ENCODE data around the gene UBE2H.

UBE2H gene

DNA sequence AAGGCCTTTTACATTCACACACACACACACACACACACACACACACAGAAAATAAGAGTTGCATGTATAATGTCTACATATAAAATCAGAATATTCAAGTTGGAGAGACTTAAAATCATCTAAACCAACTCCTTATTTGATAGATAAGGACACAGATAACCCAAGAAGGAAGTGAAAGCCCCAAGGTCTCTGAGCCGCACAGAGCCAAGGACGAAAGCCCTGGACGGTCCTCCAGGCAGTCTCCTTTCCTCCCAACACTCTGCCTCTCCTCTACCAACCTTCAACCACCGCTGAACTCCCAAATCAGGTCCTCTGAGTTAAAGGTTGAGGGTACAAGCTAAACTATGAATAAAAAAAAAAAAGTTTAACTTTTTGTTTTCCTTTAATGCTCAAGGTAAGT, 28.2 kb downstream of the UBE2H start:
- TF ChIP-seq GFI1B (tag by site-specific recombination; IDR thresholded peaks at IDR 0.05) = no peak
- TF ChIP-seq, protein P1, sequence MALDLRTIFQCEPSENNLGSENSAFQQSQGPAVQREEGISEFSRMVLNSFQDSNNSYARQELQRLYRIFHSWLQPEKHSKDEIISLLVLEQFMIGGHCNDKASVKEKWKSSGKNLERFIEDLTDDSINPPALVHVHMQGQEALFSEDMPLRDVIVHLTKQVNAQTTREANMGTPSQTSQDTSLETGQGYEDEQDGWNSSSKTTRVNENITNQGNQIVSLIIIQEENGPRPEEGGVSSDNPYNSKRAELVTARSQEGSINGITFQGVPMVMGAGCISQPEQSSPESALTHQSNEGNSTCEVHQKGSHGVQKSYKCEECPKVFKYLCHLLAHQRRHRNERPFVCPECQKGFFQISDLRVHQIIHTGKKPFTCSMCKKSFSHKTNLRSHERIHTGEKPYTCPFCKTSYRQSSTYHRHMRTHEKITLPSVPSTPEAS (tag by site-specific recombination; IDR thresholded peaks at IDR 0.05) = 0 out of 2 replicates have a peak, but pooled peaks have one; percentile 35

DNA sequence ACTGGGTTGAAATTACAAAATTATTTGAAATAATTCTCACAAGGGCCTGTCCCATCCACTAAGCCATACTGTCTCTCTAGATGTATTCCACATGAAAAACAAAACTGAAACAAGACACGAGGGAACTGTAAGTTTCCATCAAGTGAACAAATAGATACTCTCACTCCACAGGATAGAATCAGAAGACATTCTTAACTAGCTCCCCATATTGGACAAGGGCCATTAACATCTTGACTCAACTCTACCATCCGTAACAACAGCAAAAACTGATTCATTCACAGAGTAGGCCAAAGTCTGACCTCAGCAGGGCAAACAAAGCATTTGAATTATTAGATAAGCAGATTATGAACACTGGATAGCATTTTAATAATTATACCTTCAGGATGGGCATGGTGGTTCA, 29.1 kb downstream of the UBE2H start:
- Histone ChIP-seq H3K36me3 (ENCODE audit: control insufficient read depth in 2 of 2, insufficient read depth in 1 of 2, low read length in 2 of 2) (no peaks in the 10 kb centered on the region), H3K9me3 (ENCODE audit: control insufficient read depth, insufficient read depth, low read depth, low read length) (no peaks in the 10 kb centered on the region), H3K4me3 (ENCODE audit: low read depth, low read length) (no peak overlapping the region), H3K27ac (ENCODE audit: extremely low read depth, low read depth, low read length) (no peak overlapping the region), H3K4me1 (ENCODE audit: control insufficient read depth, insufficient read depth, low read length) (no peaks in the 10 kb centered on the region)
- POLR2A ChIA-PET = no interaction called here
- no peak for TF ChIP-seq ZXDB (tag by site-specific recombination; IDR thresholded peaks at IDR 0.05)
- TF ChIP-seq, protein P2, sequence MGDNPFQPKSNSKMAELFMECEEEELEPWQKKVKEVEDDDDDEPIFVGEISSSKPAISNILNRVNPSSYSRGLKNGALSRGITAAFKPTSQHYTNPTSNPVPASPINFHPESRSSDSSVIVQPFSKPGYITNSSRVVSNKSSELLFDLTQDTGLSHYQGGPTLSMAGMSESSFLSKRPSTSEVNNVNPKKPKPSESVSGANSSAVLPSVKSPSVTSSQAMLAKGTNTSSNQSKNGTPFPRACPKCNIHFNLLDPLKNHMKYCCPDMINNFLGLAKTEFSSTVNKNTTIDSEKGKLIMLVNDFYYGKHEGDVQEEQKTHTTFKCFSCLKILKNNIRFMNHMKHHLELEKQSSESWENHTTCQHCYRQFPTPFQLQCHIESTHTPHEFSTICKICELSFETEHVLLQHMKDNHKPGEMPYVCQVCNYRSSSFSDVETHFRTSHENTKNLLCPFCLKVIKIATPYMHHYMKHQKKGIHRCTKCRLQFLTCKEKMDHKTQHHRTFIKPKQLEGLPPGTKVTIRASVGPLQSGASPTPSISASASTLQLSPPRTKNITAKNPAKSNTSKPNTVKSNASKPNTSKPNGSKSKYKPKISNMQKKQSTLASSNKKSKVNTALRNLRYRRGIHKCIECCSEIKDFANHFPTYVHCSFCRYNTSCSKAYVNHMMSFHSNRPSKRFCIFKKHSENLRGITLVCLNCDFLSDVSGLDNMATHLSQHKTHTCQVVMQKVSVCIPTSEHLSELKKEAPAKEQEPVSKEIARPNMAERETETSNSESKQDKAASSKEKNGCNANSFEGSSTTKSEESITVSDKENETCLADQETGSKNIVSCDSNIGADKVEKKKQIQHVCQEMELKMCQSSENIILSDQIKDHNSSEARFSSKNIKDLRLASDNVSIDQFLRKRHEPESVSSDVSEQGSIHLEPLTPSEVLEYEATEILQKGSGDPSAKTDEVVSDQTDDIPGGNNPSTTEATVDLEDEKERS (tag by site-specific recombination; IDR thresholded peaks at IDR 0.05) = no peak
- no peak for TF ChIP-seq ZNF366 (tag by site-specific recombination; conservative IDR thresholded peaks at IDR 0.05)
- TF ChIP-seq ZNF670 (tag by site-specific recombination; IDR thresholded peaks at IDR 0.05; ENCODE audit: low read depth) = no peak
- no peak for TF ChIP-seq ZNF311 (tag by site-specific recombination; IDR thresholded peaks at IDR 0.05; ENCODE audit: borderline replicate concordance)
- TF ChIP-seq GFI1B (tag by site-specific recombination; IDR thresholded peaks at IDR 0.05) = no peak
- no peak for TF ChIP-seq ZNF433 (tag by site-specific recombination; IDR thresholded peaks at IDR 0.05; ENCODE audit: low read depth)
- CTCF ChIA-PET = interaction anchor here (1.6 kb wide), 1 partner anchor 9 kb away, joined by 5 read pairs; no protein-coding TSS in a partner anchor

More for the DNA sequence above, 28.2 kb downstream of the UBE2H start:
- H3K9me3 ChIP-seq (ENCODE audit: control insufficient read depth, insufficient read depth, low read depth, low read length) = no peaks in the 10 kb centered on the region
- ChIA-PET POLR2A (no interaction called here), CTCF (no interaction called here)
- no peak overlapping the region for H3K4me3 ChIP-seq (ENCODE audit: low read depth, low read length)
- H3K36me3 ChIP-seq (ENCODE audit: control insufficient read depth in 2 of 2, insufficient read depth in 1 of 2, low read length in 2 of 2) = no peaks in the 10 kb centered on the region; a peak in 1 of 3 replicates
- no peak overlapping the region for H3K27ac ChIP-seq (ENCODE audit: extremely low read depth, low read depth, low read length)
- H3K4me1 ChIP-seq (ENCODE audit: control insufficient read depth, insufficient read depth, low read length) = no peaks in the 10 kb centered on the region

DNA sequence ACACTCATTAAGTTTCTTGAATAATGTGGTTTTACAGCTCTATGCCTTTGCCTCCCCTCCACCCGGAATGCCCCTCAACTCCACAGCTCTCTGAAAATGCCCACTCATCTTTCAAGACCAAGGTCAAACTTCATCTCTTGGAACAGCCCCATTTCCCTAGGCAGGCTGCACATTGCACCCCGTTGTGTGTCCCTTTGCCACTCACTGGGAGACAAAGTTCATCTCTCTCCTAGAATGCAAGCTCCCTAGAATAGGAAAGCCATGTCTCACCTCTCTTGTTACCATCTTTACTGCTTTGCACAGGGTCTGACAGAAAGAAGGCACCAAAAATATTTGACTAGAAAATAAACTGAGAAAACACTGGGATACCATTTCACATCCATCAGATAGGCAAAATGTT, 33.3 kb downstream of the UBE2H start:
- CTCF ChIA-PET = no interaction called here
- no peaks in the 10 kb centered on the region for H3K36me3 ChIP-seq (ENCODE audit: control insufficient read depth in 2 of 2, insufficient read depth in 1 of 2, low read length in 2 of 2)
- no peak overlapping the region for H3K27ac ChIP-seq (ENCODE audit: extremely low read depth, low read depth, low read length)
- no peaks in the 10 kb centered on the region for H3K9me3 ChIP-seq (ENCODE audit: control insufficient read depth, insufficient read depth, low read depth, low read length)
- POLR2A ChIA-PET = interaction anchor here (1.7 kb wide), 1 partner anchor 29 kb away, joined by 3 read pairs; no protein-coding TSS in a partner anchor
- peaks cover 4% of the 10 kb centered on the region for H3K4me1 ChIP-seq (ENCODE audit: control insufficient read depth, insufficient read depth, low read length)
- no peak overlapping the region for H3K4me3 ChIP-seq (ENCODE audit: low read depth, low read length)
- TF ChIP-seq ZNF560 (tag by site-specific recombination; IDR thresholded peaks at IDR 0.05; ENCODE audit: borderline replicate concordance) = no peak
- TF ChIP-seq, protein P3, sequence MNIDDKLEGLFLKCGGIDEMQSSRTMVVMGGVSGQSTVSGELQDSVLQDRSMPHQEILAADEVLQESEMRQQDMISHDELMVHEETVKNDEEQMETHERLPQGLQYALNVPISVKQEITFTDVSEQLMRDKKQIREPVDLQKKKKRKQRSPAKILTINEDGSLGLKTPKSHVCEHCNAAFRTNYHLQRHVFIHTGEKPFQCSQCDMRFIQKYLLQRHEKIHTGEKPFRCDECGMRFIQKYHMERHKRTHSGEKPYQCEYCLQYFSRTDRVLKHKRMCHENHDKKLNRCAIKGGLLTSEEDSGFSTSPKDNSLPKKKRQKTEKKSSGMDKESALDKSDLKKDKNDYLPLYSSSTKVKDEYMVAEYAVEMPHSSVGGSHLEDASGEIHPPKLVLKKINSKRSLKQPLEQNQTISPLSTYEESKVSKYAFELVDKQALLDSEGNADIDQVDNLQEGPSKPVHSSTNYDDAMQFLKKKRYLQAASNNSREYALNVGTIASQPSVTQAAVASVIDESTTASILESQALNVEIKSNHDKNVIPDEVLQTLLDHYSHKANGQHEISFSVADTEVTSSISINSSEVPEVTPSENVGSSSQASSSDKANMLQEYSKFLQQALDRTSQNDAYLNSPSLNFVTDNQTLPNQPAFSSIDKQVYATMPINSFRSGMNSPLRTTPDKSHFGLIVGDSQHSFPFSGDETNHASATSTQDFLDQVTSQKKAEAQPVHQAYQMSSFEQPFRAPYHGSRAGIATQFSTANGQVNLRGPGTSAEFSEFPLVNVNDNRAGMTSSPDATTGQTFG (tag by site-specific recombination; IDR thresholded peaks at IDR 0.05; ENCODE audit: borderline replicate concordance) = no peak
- TF ChIP-seq ZNF366 (tag by site-specific recombination; conservative IDR thresholded peaks at IDR 0.05) = no peak
- TF ChIP-seq, protein P4, sequence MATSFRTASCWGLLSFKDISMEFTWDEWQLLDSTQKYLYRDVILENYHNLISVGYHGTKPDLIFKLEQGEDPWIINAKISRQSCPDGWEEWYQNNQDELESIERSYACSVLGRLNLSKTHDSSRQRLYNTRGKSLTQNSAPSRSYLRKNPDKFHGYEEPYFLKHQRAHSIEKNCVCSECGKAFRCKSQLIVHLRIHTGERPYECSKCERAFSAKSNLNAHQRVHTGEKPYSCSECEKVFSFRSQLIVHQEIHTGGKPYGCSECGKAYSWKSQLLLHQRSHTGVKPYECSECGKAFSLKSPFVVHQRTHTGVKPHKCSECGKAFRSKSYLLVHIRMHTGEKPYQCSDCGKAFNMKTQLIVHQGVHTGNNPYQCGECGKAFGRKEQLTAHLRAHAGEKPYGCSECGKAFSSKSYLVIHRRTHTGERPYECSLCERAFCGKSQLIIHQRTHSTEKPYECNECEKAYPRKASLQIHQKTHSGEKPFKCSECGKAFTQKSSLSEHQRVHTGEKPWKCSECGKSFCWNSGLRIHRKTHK (tag by site-specific recombination; IDR thresholded peaks at IDR 0.05) = no peak
- TF ChIP-seq ZFP3 (tag by site-specific recombination; IDR thresholded peaks at IDR 0.05; ENCODE audit: low read depth) = no peak
- no peak for TF ChIP-seq ZFP41 (tag by site-specific recombination; IDR thresholded peaks at IDR 0.05; ENCODE audit: borderline replicate concordance)
- no peak for TF ChIP-seq GLI4 (tag by site-specific recombination; IDR thresholded peaks at IDR 0.05)
- TF ChIP-seq ZNF830 (tag by site-specific recombination; IDR thresholded peaks at IDR 0.05; ENCODE audit: low read depth) = no peak
- TF ChIP-seq ZNF223 (tag by site-specific recombination; IDR thresholded peaks at IDR 0.05) = no peak
- TF ChIP-seq ZBTB8A (tag by site-specific recombination; IDR thresholded peaks at IDR 0.05) = no peak
- no peak for TF ChIP-seq ZNF350 (tag by site-specific recombination; IDR thresholded peaks at IDR 0.05)
- no peak for TF ChIP-seq ZBTB21 (tag by site-specific recombination; IDR thresholded peaks at IDR 0.05)
- no peak for TF ChIP-seq ZNF214 (tag by site-specific recombination; IDR thresholded peaks at IDR 0.05; ENCODE audit: borderline replicate concordance)
- TF ChIP-seq ZNF175 (tag by site-specific recombination; IDR thresholded peaks at IDR 0.05) = no peak
- no peak for TF ChIP-seq SETDB1 (IDR thresholded peaks at IDR 0.05; ENCODE audit: insufficient read length, low read length)

All from HEK293 (cell line).